SK-N-SH (cell line): ENCODE data around the gene LNP1. TPM values are rescaled to one million over a fixed set of nuclear protein-coding genes. Genes with fewer than 3 reads are reported as not detected.

Experiments
- CTCF ChIA-PET: fragments of 300-600, 350-600 bp; formaldehyde crosslinking; extraction: SDS; loops from one replicate; lab custom pipeline; 2021; lab: Yijun Ruan, JAX
- POLR2A ChIA-PET: fragments of 350-600 bp; sonication (Branson Sonifier 250); formaldehyde crosslinking; extraction: SDS; loops from one replicate; lab custom pipeline; 2020; ENCODE audit warnings: antibody characterized with exemption, inconsistent platforms; lab: Yijun Ruan, JAX
- DNase-seq: peaks from one replicate; pipeline ENCODE4 v3.0.0; 2012
- H2AFZ ChIP-seq: fragments of 200-600 bp; sonication (generic); 2 replicates; pipeline ENCODE4 v1.8.1; 2016; ENCODE audit warnings: antibody characterized with exemption, mild to moderate bottlenecking, low read depth
- H3F3A ChIP-seq: fragments of 200-600 bp; sonication (generic); replicated peaks from 2 replicates; pipeline ENCODE3; 2016; ENCODE audit warnings: antibody characterized with exemption, mild to moderate bottlenecking; ENCODE audit not compliant: insufficient read depth
- H3K27ac ChIP-seq, 2 experiments: fragments of 200-500 bp in 1 of 2; fragments of 200-600 bp in 1 of 2; sonication (Bioruptor generic) in 1 of 2; sonication (generic), shearing (Covaris generic) in 1 of 2; 2 replicates each; pipeline versions ENCODE4 v1.5.1 to v1.6.1; 2014 to 2016; ENCODE audit warnings: low read depth in 2 of 2, inconsistent platforms in 1 of 2, low read length in 1 of 2, mild to moderate bottlenecking in 1 of 2, mixed read lengths in 1 of 2
- H3K27me3 ChIP-seq: fragments of 200-600 bp; sonication (generic), shearing (Covaris generic); 2 replicates; pipeline ENCODE4 v1.6.1; 2016; ENCODE audit warnings: mixed run types; ENCODE audit not compliant: insufficient read depth
- H3K36me3 ChIP-seq, 2 experiments: fragments of 200-500 bp in 1 of 2; fragments of 200-600 bp in 1 of 2; sonication (Bioruptor generic) in 1 of 2; sonication (generic) in 1 of 2; replicated peaks in 1 of 2; 2 replicates each; pipeline versions ENCODE3 to v1.5.1; 2014 to 2016; ENCODE audit warnings: low read length in 1 of 2, mild to moderate bottlenecking in 1 of 2; ENCODE audit not compliant: insufficient read depth in 2 of 2, control insufficient read depth in 1 of 2
- H3K4me1 ChIP-seq, 2 experiments: fragments of 200-500 bp in 1 of 2; fragments of 200-600 bp in 1 of 2; sonication (Bioruptor generic) in 1 of 2; sonication (generic), shearing (Covaris generic) in 1 of 2; 2 replicates each; pipeline versions ENCODE4 v1.5.1 to v1.6.1; 2014 to 2016; ENCODE audit warnings: low read depth in 1 of 2, low read length in 1 of 2, mixed run types in 1 of 2; ENCODE audit not compliant: insufficient read depth in 2 of 2, control insufficient read depth in 1 of 2
- H3K4me2 ChIP-seq: fragments of 200-600 bp; sonication (generic), shearing (Covaris generic); 2 replicates; pipeline ENCODE4 v1.6.1; 2017; ENCODE audit warnings: mixed run types
- H3K4me3 ChIP-seq, 2 experiments: fragments of 200-500 bp in 1 of 2; fragments of 200-600 bp in 1 of 2; sonication (Bioruptor generic) in 1 of 2; sonication (generic), shearing (Covaris generic) in 1 of 2; 2 replicates each; pipeline versions ENCODE4 v1.5.1 to v1.8.1; 2014 to 2016; ENCODE audit warnings: low read depth in 2 of 2, inconsistent platforms in 1 of 2, low read length in 1 of 2, mild to moderate bottlenecking in 1 of 2, mixed read lengths in 1 of 2, moderate library complexity in 1 of 2
- H3K79me2 ChIP-seq: fragments of 200-600 bp; sonication (generic); 2 replicates; pipeline ENCODE4 v1.8.1; 2017; ENCODE audit warnings: mild to moderate bottlenecking; ENCODE audit not compliant: insufficient read depth
- H3K9ac ChIP-seq: fragments of 200-600 bp; sonication (generic); 2 replicates; pipeline ENCODE4 v1.6.1; 2017; ENCODE audit warnings: mixed run types
- H3K9me2 ChIP-seq: fragments of 200-600 bp; sonication (generic); 2 replicates; pipeline ENCODE4 v1.6.1; 2017; ENCODE audit warnings: mixed run types
- H3K9me3 ChIP-seq: fragments of 200-600 bp; sonication (generic); 2 replicates; pipeline ENCODE4 v1.6.1; 2017; ENCODE audit warnings: mixed run types, mild to moderate bottlenecking, moderate library complexity
- H4K20me1 ChIP-seq: fragments of 200-600 bp; sonication (generic); 2 replicates; pipeline ENCODE4 v1.6.1; 2017; ENCODE audit warnings: mild to moderate bottlenecking, mixed run types; ENCODE audit not compliant: insufficient read depth
- CHD2 ChIP-seq: fragments of 150-350 bp; IDR thresholded peaks from 2 replicates; pipeline ENCODE4 v1.6.1; 2018; ENCODE audit warnings: low read length; ENCODE audit not compliant: partially characterized antibody
- EP300 ChIP-seq, 2 experiments: IDR thresholded peaks; 2 replicates each; pipeline versions ENCODE4 v1.4.0 to v1.6.1; 2012; ENCODE audit warnings: borderline replicate concordance in 1 of 2, low read depth in 1 of 2, low read length in 1 of 2
- FOXJ3 ChIP-seq: sonication (generic); formaldehyde crosslinking; IDR thresholded peaks from 2 replicates; pipeline ENCODE4 v1.5.1; 2020; ENCODE audit warnings: mild to moderate bottlenecking, missing genetic modification reagents
- FOXM1 ChIP-seq: IDR thresholded peaks from 2 replicates; pipeline ENCODE4 v1.4.0; 2012; ENCODE audit warnings: low read depth, mild to moderate bottlenecking
- MAX ChIP-seq: IDR thresholded peaks from 2 replicates; pipeline ENCODE4 v1.4.0; 2012; ENCODE audit warnings: low read depth
- NRF1 ChIP-seq: IDR thresholded peaks from 2 replicates; pipeline ENCODE4 v1.6.1; 2012; ENCODE audit warnings: low read depth, mild to moderate bottlenecking, low read length
- PBX3 ChIP-seq: IDR thresholded peaks from 2 replicates; pipeline ENCODE4; 2012
- SMC3 ChIP-seq: IDR thresholded peaks from 2 replicates; pipeline ENCODE4 v1.6.1; 2012; ENCODE audit warnings: low read depth, low read length, improper control_type of control experiment
- WGBS: methylation state at CpG from one replicate; pipeline ENCODE4 v1.1.6; 2017; ENCODE audit warnings: low lambda C conversion rate; 5-methylcytosine and 5-hydroxymethylcytosine counted together
- polyA plus RNA-seq, 3 experiments: library from polyadenylated mRNA; depleted of rRNA; stranded (reverse); fragments of >200 nt; gene quantifications; 2 replicates each; pipeline ENCODE4 v1.2.3, GENCODE V29; 2012

Gene LNP1
- polyA plus RNA-seq, 1 of the 3 experiments (the other 2 are of a cell fraction), result 2.3 TPM

DNA sequence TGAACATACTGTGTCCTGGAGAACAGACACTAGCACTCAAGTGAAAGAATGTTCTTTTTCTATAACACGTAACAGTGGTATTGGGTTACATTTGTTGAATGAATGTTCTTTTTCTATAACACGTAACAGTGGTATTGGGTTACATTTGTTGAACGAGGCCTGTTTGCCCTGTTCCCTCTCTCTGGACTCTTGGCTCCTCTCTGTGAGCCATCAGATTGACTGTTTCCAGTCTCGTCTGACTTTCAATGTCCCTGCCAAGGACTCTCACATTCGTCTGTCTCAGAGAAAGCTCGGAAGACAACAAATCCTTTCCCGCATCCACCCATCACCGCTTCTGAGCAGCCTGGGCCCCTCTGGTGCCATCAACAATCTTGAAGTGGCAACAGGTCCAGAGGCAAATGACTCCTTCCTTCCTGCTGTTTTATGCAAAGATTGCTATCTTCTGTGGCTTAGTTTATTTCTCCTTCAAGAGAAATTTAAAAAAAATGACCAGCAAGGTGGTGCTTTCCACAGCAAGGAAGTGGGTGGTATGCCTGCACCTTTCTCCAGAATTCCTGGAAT lies 99.1 kb downstream of the LNP1 start:
- ChIA-PET CTCF (no interaction called here), POLR2A (no interaction called here)
- no peaks in the 10 kb centered on the region for H4K20me1 ChIP-seq

GRCh38 chr3:100503448-100503847 lies 102.1 kb downstream of the LNP1 start:
- no peaks in the 10 kb centered on the region; a peak in 1 of 4 replicates for H3K4me1 ChIP-seq
- no peaks in the 10 kb centered on the region for H3K79me2 ChIP-seq
- no peaks in the 10 kb centered on the region for H3K27me3 ChIP-seq
- H3K36me3 ChIP-seq, result peaks cover 0 to 3% of the 10 kb centered on the region in 2 experiments
- H3K9me2 ChIP-seq, result no peaks in the 10 kb centered on the region
- H3K4me3 ChIP-seq, result no peak overlapping the region
- ChIA-PET CTCF (no interaction called here), POLR2A (no interaction called here)
- no peaks in the 10 kb centered on the region for H3F3A ChIP-seq
- no peak overlapping the region for H3K27ac ChIP-seq
- 79% methylated on average over 1 of the region's 1 CpG for WGBS
- H3K9me3 ChIP-seq, result no peaks in the 10 kb centered on the region
- TF ChIP-seq FOXM1, result no peak
- no peak for TF ChIP-seq EP300 (IDR thresholded peaks at IDR 0.05; ENCODE audit: borderline replicate concordance in 1 of 2, low read depth in 1 of 2, low read length in 1 of 2)
- TF ChIP-seq MAX, result no peak
- no peak for TF ChIP-seq NRF1
- no peak for TF ChIP-seq FOXJ3
- H3K4me2 ChIP-seq, result no peak overlapping the region
- DNase-seq, result no peak
- H2AFZ ChIP-seq, result no peak overlapping the region
- H3K9ac ChIP-seq, result no peak overlapping the region
- no peaks in the 10 kb centered on the region for H4K20me1 ChIP-seq

More for the DNA sequence above, 99.1 kb downstream of the LNP1 start:
- Histone ChIP-seq H3K36me3 (peaks cover 0 to 3% of the 10 kb centered on the region in 2 experiments), H3K4me3 (no peak overlapping the region), H3K4me1 (no peaks in the 10 kb centered on the region; a peak in 1 of 4 replicates), H3K27ac (no peak overlapping the region), H3K9ac (no peak overlapping the region), H2AFZ (no peak overlapping the region), H3K79me2 (no peaks in the 10 kb centered on the region), H3F3A (peaks cover 5% of the 10 kb centered on the region)
- no peak for DNase-seq
- WGBS, result 88% methylated on average over 8 of the region's 8 CpGs
- no peak for TF ChIP-seq CHD2
- no peak for TF ChIP-seq FOXM1
- no peak for TF ChIP-seq PBX3
- TF ChIP-seq SMC3, result no peak
- TF ChIP-seq NRF1, result no peak
- TF ChIP-seq, all 33 proteins: peak for 0
- Histone ChIP-seq H3K9me3 (no peaks in the 10 kb centered on the region), H3K4me2 (no peak overlapping the region), H3K9me2 (no peaks in the 10 kb centered on the region), H3K27me3 (no peaks in the 10 kb centered on the region)

Other genes starting within 250 kb of the LNP1 start
- gene TBC1D23, start 140.5 kb upstream of the LNP1 start, polyA plus RNA-seq (2012; rRNA removed), result 6.7 and 10.9 TPM in 2 replicates
- gene NIT2, start 66.8 kb upstream of the LNP1 start, polyA plus RNA-seq (2012; rRNA removed), result 28.6 and 41.4 TPM in 2 replicates
- 17.4 and 23.2 TPM in 2 replicates for gene TOMM70, start 450 bp upstream of the LNP1 start, polyA plus RNA-seq (2012; rRNA removed)
- gene TMEM45A, start 91.1 kb downstream of the LNP1 start, polyA plus RNA-seq (2012; rRNA removed), result 6.4 and 10.8 TPM in 2 replicates
- gene ADGRG7, start 208.1 kb downstream of the LNP1 start, polyA plus RNA-seq (2012; rRNA removed), result not detected in 2 replicates